ENCODE measurements around the gene EIF4G3. TPM values are rescaled to one million over a fixed set of nuclear protein-coding genes. Genes with fewer than 3 reads are reported as not detected.

Gene EIF4G3
- total RNA-seq, 1 experiment from 2014 or later = 72.0 TPM

DNA sequence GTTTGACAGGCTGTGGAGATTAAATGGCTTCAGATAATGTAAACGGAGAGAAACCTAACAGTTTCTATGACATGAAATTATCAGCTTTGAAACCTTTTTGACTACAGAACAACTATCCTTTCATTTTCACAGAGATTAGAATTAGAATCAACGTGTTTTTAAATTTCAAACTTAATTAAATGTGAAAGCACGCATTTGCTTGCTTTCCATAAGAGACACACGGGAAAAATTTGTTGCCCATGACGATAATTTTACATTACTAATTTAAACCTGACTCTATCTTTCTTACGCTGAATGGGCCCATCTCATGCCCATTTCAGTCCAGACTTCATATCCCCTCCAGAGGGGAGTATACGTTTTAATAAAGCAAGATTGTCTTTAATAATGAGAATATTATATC, 297.9 kb downstream of the EIF4G3 start:
- Histone ChIP-seq H4K5ac (ENCODE audit: insufficient read length, low read depth, low read length) (no peak overlapping the region), H3K18ac (ENCODE audit: insufficient read length, low read depth, low read length) (no peak overlapping the region), H3K14ac (ENCODE audit: insufficient read depth, low read length) (no peak overlapping the region), H3K9ac (ENCODE audit: extremely low read depth, insufficient read length, low read length) (no peak overlapping the region), H4K91ac (ENCODE audit: insufficient read length, low read depth, low read length) (no peak overlapping the region), H3K56ac (ENCODE audit: insufficient read length, low read depth, low read length) (no peak overlapping the region), H3K4me1 (ENCODE audit: insufficient read depth, low read length) (no peaks in the 10 kb centered on the region), H3T11ph (ENCODE audit: low read length) (no peak overlapping the region), H3K79me2 (ENCODE audit: insufficient read depth, low read length) (no peaks in the 10 kb centered on the region; the same call in 1 of the 2 replicates), H3K23me2 (ENCODE audit: insufficient read length, low read depth, low read length, poor library complexity, severe bottlenecking) (no peaks in the 10 kb centered on the region), H2BK20ac (ENCODE audit: low read depth, low read length, poor library complexity, severe bottlenecking) (no peak overlapping the region), H3K23ac (ENCODE audit: insufficient read length, low read depth, low read length) (no peak overlapping the region), H3K27ac (ENCODE audit: insufficient read length, low read depth, low read length) (no peak overlapping the region), H4K20me1 (ENCODE audit: control insufficient read depth, insufficient read depth, insufficient read length) (no peaks in the 10 kb centered on the region), H2AK5ac (ENCODE audit: insufficient read length, low read length) (no peak overlapping the region), H2AFZ (ENCODE audit: low read length) (no peak overlapping the region), H3K4ac (ENCODE audit: low read depth, low read length) (no peak overlapping the region), H3K27me3 (ENCODE audit: insufficient read depth, low read length) (no peaks in the 10 kb centered on the region), H4K8ac (replicated peaks; ENCODE audit: insufficient read length, low read depth, low read length) (no peak overlapping the region), H2BK12ac (ENCODE audit: insufficient read length, low read depth, low read length) (no peak overlapping the region), H2BK120ac (ENCODE audit: low read depth, low read length, poor library complexity, severe bottlenecking) (no peak overlapping the region), H2BK15ac (ENCODE audit: low read depth, low read length) (no peak overlapping the region), H3K4me2 (ENCODE audit: insufficient read depth, insufficient read length, low read length) (no peak overlapping the region), H3K79me1 (ENCODE audit: insufficient read depth, low read depth, low read length, poor library complexity, severe bottlenecking) (no peaks in the 10 kb centered on the region), H2BK5ac (ENCODE audit: insufficient read length, low read length) (no peak overlapping the region), H3K9me3 (ENCODE audit: control insufficient read depth, low read depth, low read length) (no peaks in the 10 kb centered on the region)
- H3K9me3 Mint-ChIP-seq = no peaks in the 10 kb centered on the region
- no peak overlapping the region for H3K4me3 Mint-ChIP-seq
- no peaks in the 10 kb centered on the region for H3K27me3 Mint-ChIP-seq (ENCODE audit: low read depth)
- H3K36me3 Mint-ChIP-seq (ENCODE audit: insufficient read depth in 1 of 3, low read depth in 3 of 3) = peaks cover 4 to 36% (median 35%) of the 10 kb centered on the region in 3 experiments; a peak in 6 of 7 replicates
- no peak for DNase-seq
- no CpG with 5 or more reads among the region's 7 CpGs for WGBS (ENCODE audit: extremely low coverage, insufficient read length, low lambda C conversion rate)
- TF ChIP-seq, protein P1, sequence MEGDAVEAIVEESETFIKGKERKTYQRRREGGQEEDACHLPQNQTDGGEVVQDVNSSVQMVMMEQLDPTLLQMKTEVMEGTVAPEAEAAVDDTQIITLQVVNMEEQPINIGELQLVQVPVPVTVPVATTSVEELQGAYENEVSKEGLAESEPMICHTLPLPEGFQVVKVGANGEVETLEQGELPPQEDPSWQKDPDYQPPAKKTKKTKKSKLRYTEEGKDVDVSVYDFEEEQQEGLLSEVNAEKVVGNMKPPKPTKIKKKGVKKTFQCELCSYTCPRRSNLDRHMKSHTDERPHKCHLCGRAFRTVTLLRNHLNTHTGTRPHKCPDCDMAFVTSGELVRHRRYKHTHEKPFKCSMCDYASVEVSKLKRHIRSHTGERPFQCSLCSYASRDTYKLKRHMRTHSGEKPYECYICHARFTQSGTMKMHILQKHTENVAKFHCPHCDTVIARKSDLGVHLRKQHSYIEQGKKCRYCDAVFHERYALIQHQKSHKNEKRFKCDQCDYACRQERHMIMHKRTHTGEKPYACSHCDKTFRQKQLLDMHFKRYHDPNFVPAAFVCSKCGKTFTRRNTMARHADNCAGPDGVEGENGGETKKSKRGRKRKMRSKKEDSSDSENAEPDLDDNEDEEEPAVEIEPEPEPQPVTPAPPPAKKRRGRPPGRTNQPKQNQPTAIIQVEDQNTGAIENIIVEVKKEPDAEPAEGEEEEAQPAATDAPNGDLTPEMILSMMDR (conservative IDR thresholded peaks at IDR 0.05) = no peak
- peaks cover 2% of the 10 kb centered on the region in 2 experiments; a peak in 2 of 4 replicates for H3K4me1 Mint-ChIP-seq
- no peak overlapping the region for H3K27ac Mint-ChIP-seq
